Stimulated activated CD8-positive, alpha-beta memory T cell treated with anti-CD3 and anti-CD28 coated beads, Interleukin-15, amount 100 ng/mL, for 48 hours (primary cell): ENCODE results near the gene NEK4.

Experiments
- DNase-seq, 2 donors: peaks; one replicate each; pipeline ENCODE4 v3.0.0-alpha.2; 2020; ENCODE audit warnings: low read depth in 2 of 2

Gene NEK4

DNA sequence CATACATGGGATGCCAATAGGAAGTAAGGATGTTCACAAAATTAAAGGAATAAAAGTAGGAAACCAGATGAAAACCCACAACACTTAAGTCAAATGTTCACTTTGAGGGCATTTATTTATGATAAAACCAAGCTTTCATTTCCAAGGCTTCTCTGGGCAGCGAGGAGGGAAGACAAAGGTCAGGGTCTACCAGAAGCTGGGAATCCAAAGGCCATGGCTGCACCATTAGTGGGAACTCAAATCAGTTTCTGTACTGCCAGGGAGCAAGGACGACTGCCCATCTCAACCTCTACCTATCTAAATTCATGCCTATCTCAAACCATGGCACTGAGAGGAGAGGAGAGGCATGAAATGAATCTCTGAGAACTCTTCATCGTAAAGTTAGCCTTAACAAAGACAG lies 107.6 kb downstream of the NEK4 start:
- no peak for DNase-seq

DNA sequence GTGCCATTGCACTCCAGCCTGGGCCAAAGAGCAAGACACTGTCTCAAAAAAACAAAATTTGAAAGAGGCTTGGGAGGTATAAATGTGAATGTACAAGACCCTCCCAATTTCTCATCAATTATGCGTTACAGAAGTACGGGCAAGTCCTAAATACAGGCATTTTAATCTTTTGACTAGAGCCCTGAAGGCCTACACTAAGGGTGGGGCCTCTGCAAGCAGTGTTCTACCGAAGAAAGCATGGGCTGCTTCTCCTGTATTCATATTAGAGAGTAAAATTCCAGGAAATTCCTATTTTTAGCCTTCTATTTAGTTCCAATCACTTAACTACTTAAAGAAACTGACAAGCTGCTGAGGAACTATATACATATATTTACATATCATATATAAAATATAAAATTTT lies 110.7 kb downstream of the NEK4 start:
- DNase-seq = no peak
